Esophagus muscularis mucosa (tissue), 4 donors: ENCODE results near the gene HOXA11.

Experiments
- CTCF ChIP-seq, 3 experiments: fragments of 200-600 bp in 2 of 3; fragments of 450-650 bp in 1 of 3; sonication (generic) in 2 of 3; IDR thresholded peaks; one replicate each; pipeline ENCODE4 v1.5.1; 2017 to 2019; ENCODE audit warnings: antibody characterized with exemption in 3 of 3, mild to moderate bottlenecking in 2 of 3, moderate library complexity in 1 of 3
- EP300 ChIP-seq: sonication (generic); formaldehyde crosslinking; IDR thresholded peaks from one replicate; pipeline ENCODE4 v1.6.1; 2017; ENCODE audit warnings: antibody characterized with exemption
- POLR2A ChIP-seq: fragments of 450-650 bp; IDR thresholded peaks from one replicate; pipeline ENCODE4 v1.6.1; 2017; ENCODE audit warnings: antibody characterized with exemption, moderate library complexity, mild to moderate bottlenecking, low read depth

GRCh38 chr7:27217951-27218350 lies 32.9 kb upstream of the HOXA11 start:
- no peak for TF ChIP-seq POLR2A
- no peak for TF ChIP-seq CTCF (IDR thresholded peaks at IDR 0.05)
- TF ChIP-seq EP300, result no peak
